Mucosa of stomach (tissue), 1 donor: ENCODE results near the gene TBRG4.
"Not testable (repeated sequence)": the region's sequence is repeated elsewhere in the genome, so short reads cannot be mapped to it uniquely, and the experiment has no call there.

Source experiments
- H3K27me3 ChIP-seq: one replicate; pipeline ENCODE4 v1.7.0; 2013; ENCODE audit warnings: mild to moderate bottlenecking, low read length; ENCODE audit not compliant: control insufficient read depth, insufficient read depth
- H3K36me3 ChIP-seq: one replicate; pipeline ENCODE4 v1.7.0; 2013; ENCODE audit warnings: low read length; ENCODE audit not compliant: control insufficient read depth, insufficient read depth
- H3K4me1 ChIP-seq: one replicate; pipeline ENCODE4 v1.7.0; 2013; ENCODE audit warnings: mild to moderate bottlenecking, low read length; ENCODE audit not compliant: control insufficient read depth, insufficient read depth
- H3K4me3 ChIP-seq: one replicate; pipeline ENCODE4 v1.7.0; 2013; ENCODE audit warnings: low read length
- H3K9ac ChIP-seq: one replicate; pipeline ENCODE4 v1.7.0; 2013; ENCODE audit warnings: mild to moderate bottlenecking, low read length, moderate library complexity
- H3K9me3 ChIP-seq: one replicate; pipeline ENCODE4 v1.7.0; 2013; ENCODE audit warnings: mild to moderate bottlenecking, low read length, moderate library complexity; ENCODE audit not compliant: control insufficient read depth
- donor health status: Pancreatic carcinoma.

TBRG4 gene

GRCh38 chr7:45125193-45125904 lies 13.9 kb upstream of the TBRG4 start:
- Histone ChIP-seq H3K4me1 (no peaks in the 10 kb centered on the region), H3K9ac (no peak overlapping the region), H3K36me3 (no peaks in the 10 kb centered on the region), H3K9me3 (no peaks in the 10 kb centered on the region), H3K4me3 (no peak overlapping the region), H3K27me3 (no peaks in the 10 kb centered on the region)

- Histone ChIP-seq H3K9me3 (no peaks in the 10 kb centered on the region), H3K36me3 (no peaks in the 10 kb centered on the region), H3K9ac (no peak overlapping the region), H3K4me3 (no peak overlapping the region), H3K27me3 (no peaks in the 10 kb centered on the region), H3K4me1 (no peaks in the 10 kb centered on the region)
Measured at GRCh38 chr7:45123913-45124710, 12.6 kb upstream of the TBRG4 start.

DNA sequence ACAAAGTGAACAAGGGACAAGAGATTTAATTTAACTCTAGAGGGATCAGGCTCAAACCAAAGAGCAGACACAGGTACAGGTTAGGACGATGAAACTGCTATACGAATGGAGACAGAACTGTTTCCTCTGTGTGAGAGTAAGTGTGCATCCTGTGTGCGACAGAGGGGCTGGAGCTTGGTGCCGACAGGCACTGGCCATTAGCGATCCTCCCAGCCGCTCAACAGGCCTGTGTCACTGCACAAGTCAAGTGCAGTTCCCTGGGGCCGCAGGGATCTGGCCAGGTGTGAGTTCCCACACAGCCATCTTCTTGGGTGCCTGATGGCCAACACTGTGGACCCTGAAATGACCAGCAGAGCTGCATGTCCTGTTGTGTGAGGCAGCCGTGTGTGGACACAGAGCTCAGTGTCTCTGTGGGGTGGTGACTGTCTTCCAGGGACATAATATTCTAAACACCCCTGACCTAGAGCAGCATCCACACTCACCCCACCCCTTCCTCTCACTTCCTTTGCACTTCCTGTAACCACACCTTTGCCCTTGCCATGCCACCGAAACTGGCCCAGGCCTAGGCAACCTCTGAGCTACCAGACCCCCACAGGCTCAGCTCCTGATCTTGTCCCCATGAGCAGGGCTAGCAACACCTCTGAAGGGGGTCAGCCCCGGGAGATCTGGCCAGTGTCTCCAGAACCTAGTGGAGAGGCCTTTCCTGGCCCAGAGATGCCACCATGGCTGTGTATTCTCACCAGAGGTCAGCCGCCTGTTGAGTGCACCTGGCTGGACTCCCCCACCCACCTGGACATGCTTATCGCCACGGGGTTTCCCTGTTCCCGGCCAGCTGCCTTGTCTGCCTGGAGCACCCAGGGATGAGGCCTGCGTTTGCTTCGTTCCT lies 11.7 kb upstream of the TBRG4 start:
- no peak overlapping the region for H3K4me3 ChIP-seq
- no peaks in the 10 kb centered on the region for H3K4me1 ChIP-seq
- no peak overlapping the region for H3K9ac ChIP-seq
- H3K27me3 ChIP-seq, result no peaks in the 10 kb centered on the region
- no peaks in the 10 kb centered on the region for H3K9me3 ChIP-seq
- no peaks in the 10 kb centered on the region for H3K36me3 ChIP-seq

DNA sequence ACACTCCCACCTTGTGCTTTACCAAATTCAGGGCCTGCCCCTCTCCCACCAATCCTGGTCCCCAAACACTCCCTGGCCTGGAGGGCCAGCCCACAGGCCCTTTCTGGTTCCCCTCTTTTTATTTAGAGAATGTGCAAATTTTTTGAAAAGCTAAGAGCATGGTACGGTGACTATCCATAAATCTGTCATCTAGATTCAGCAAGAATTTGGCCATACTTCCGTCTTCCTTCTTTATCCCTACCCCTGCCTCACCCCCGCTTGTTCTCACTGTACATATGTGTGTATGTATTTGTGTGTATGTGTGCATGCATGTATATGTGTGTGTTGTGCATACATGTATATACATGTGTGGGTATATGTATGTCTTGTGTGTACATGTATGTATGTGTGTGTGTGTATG lies 8.1 kb upstream of the TBRG4 start:
- Histone ChIP-seq H3K9ac (no peak overlapping the region), H3K4me3 (no peak overlapping the region), H3K9me3 (no peaks in the 10 kb centered on the region), H3K27me3 (no peaks in the 10 kb centered on the region), H3K36me3 (no peaks in the 10 kb centered on the region), H3K4me1 (no peaks in the 10 kb centered on the region)

DNA sequence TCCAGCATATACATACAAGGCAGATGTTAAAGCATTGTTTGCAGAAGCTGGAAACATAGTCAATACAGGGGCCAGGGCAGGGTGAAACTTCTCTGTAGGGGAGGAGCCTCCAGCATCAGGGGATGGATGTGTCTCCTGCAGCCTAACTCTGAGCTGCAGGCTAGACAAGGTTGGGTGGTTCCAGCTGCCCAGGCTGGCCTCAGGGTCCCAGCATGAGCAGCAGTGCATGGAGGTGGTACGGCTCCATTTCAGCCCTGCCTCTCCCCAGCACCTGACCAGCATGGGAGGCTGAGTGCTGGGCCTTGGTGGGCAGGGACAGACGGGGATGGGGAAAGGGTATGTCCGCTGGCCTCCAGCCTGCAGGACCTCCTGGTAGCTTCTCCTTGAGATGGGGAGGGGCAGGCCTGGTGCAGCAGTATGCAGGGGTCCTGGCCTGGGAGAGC lies 7.4 kb upstream of the TBRG4 start:
- Histone ChIP-seq H3K4me3 (no peak overlapping the region), H3K36me3 (no peaks in the 10 kb centered on the region), H3K4me1 (no peaks in the 10 kb centered on the region), H3K9ac (no peak overlapping the region), H3K9me3 (no peaks in the 10 kb centered on the region), H3K27me3 (no peaks in the 10 kb centered on the region)

GRCh38 chr7:45118292-45118691 lies 6.8 kb upstream of the TBRG4 start:
- Histone ChIP-seq H3K9ac (no peak overlapping the region), H3K4me3 (no peak overlapping the region), H3K4me1 (no peaks in the 10 kb centered on the region), H3K9me3 (no peaks in the 10 kb centered on the region), H3K27me3 (no peaks in the 10 kb centered on the region), H3K36me3 (no peaks in the 10 kb centered on the region)

GRCh38 chr7:45117582-45117981 lies 6.1 kb upstream of the TBRG4 start:
- no peak overlapping the region for H3K4me3 ChIP-seq
- H3K36me3 ChIP-seq, result no peaks in the 10 kb centered on the region
- H3K9me3 ChIP-seq, result no peaks in the 10 kb centered on the region
- no peaks in the 10 kb centered on the region for H3K27me3 ChIP-seq
- H3K9ac ChIP-seq, result no peak overlapping the region
- H3K4me1 ChIP-seq, result no peaks in the 10 kb centered on the region

DNA sequence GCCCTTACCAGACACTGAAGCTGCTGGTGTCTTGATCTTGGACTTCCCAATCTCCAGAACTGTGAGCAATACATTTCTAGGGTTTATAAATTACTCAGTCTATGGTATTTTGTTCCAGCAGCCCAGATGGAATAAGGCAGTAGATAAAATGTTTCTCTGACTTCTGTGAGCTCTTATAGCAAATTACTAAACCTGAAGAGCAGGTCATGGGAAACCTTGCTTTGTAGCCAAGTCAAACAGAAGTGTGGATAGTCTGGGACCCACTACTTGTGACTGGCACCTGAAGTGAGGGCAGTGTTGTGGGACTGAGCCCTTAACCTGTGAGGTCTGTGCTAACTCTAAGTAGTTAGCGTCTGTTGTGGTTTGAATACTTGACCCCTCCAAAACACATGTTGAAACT lies 4.6 kb upstream of the TBRG4 start:
- peaks cover 6% of the 10 kb centered on the region for H3K4me1 ChIP-seq
- no peaks in the 10 kb centered on the region for H3K36me3 ChIP-seq
- no peaks in the 10 kb centered on the region for H3K27me3 ChIP-seq
- H3K9me3 ChIP-seq, result no peaks in the 10 kb centered on the region
- H3K9ac ChIP-seq, result no peak overlapping the region
- H3K4me3 ChIP-seq, result no peak overlapping the region

GRCh38 chr7:45114926-45115325 lies 3.4 kb upstream of the TBRG4 start:
- no peak overlapping the region for H3K9ac ChIP-seq
- no peaks in the 10 kb centered on the region for H3K36me3 ChIP-seq
- H3K27me3 ChIP-seq, result no peaks in the 10 kb centered on the region
- no peak overlapping the region for H3K4me3 ChIP-seq
- peaks cover 13% of the 10 kb centered on the region for H3K4me1 ChIP-seq
- H3K9me3 ChIP-seq, result no peaks in the 10 kb centered on the region

DNA sequence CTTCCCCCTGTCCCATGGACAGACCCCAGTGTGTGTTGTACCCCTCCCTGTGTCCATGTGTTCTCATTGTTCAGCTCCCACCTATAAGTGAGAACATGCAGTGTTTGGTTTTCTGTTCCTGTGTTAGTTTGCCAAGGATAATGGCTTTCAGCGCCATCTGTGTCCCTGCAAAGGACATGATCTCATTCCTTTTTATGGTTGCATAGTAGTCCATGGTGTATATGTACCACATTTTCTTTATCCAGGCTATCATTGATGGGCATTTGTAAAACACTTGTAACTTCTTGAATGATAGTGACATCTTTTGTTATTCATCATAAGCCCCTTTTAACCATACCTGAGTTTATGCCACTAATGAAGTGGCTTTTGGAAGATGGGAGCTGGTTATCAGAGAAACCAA lies 2.8 kb upstream of the TBRG4 start:
- H3K27me3 ChIP-seq, H3K4me3 ChIP-seq, H3K9me3 ChIP-seq, H3K36me3 ChIP-seq, H3K9ac ChIP-seq: not testable (repeated sequence)
- H3K4me1 ChIP-seq, result peaks cover 14% of the 10 kb centered on the region

- no peak overlapping the region for H3K4me3 ChIP-seq
Measured at GRCh38 chr7:45112648-45113047, 1.2 kb upstream of the TBRG4 start.

DNA sequence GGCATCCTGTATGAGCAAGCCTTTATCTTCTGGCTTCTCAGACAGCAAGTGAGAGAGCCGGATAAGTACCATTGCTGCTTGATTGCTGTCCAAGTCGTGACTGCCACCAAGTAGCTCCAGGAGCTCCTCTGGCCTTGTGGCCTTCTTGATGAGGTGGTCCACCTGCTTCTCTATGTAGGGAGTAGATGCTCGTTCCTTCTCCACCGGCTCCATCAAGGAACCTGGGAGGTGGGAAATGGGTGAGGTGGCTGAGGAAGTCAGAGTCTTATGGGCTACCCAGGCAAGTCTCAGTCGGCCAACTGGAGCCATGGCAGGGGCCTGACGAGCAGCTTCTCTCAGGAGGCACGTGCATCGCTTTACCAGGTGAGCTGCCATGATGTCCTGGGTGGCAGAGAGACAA lies 2.6 kb downstream of the TBRG4 start:
- Histone ChIP-seq H3K4me1 (peaks cover 25% of the 10 kb centered on the region), H3K9ac (no peak overlapping the region), H3K4me3 (no peak overlapping the region), H3K36me3 (peaks cover 18% of the 10 kb centered on the region), H3K27me3 (no peaks in the 10 kb centered on the region), H3K9me3 (no peaks in the 10 kb centered on the region)

More at GRCh38 chr7:45112648-45113047, 1.2 kb upstream of the TBRG4 start:
- H3K9ac ChIP-seq, result peak overlapping the region; percentile 89
- H3K36me3 ChIP-seq, result peaks cover 5% of the 10 kb centered on the region
- no peaks in the 10 kb centered on the region for H3K27me3 ChIP-seq
- no peaks in the 10 kb centered on the region for H3K9me3 ChIP-seq
- H3K4me1 ChIP-seq, result peaks cover 25% of the 10 kb centered on the region
